ENCODE results near the gene PEAR1. TPM values are rescaled to one million over a fixed set of nuclear protein-coding genes. Genes with fewer than 3 reads are reported as not detected.

Gene PEAR1
- total and polyA plus RNA-seq, 2 of the 8 experiments (the other 6 are each of a cell fraction or from before 2014, with no cell fraction given) = 0.63 to 0.71 TPM

DNA sequence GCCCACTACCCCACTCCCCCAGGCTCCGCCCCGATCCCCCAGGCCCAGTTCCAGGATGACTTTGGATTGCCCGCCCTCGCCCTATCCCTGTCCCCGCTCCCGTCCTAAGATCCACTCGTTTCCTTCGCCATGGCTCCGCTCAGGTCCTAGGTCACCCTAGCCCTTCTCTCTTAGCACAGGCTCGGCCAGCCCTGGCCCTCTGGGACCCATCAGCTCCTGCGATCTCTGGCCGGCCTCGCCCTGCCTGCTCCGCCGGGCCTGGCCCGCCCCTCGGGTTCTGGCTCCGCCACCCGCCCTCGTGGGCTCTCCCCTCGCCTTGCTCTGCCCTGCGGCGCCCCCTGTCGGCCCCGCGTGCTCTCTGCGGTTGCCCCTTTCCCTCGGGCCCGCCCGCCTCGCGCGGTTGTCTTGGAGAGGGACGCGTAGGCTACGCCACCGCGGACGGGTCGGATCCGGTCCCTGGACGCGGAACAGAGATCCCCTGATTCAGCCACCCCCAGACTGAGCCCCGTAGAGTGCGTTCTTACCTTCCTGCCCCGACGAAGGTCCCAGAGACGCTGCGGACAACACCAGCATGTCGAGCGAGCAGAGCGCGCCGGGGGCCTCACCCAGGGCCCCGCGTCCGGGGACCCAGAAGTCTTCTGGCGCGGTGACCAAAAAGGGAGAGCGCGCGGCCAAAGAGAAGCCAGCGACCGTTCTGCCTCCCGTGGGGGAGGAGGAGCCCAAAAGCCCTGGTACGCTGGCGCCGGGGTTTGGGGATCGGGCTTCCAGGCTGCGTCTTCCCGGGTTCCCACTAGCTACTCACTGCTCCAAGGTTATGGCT, 26.9 kb downstream of the PEAR1 start, which contains the start of gene LRRC71:
Gene LRRC71, plus strand, starts transcription at position 400 of the 820 bp plus-strand sequence. Its CDS starts 172 bp downstream, at position 572.
- Histone ChIP-seq H3K4me2 (ENCODE audit: insufficient read depth in 1 of 2, low read depth in 2 of 2, low read length in 2 of 2) (peak within 1 kb of the TSS; percentile 57 to 74), H3K9ac (replicated peaks in 1 of 4; ENCODE audit: extremely low read depth in 1 of 4, low read depth in 3 of 4, low read length in 3 of 4) (no peak within 1 kb of the TSS)
- CTCF ChIA-PET (ENCODE audit: partially characterized antibody) = interaction anchor here (0.6 to 11.8 kb wide), 17 partner anchors 11 to 231 kb away, joined by 3 to 287 read pairs (median 4); partner anchors contain the start of genes INSRR, NTRK1 and PEAR1
- TF ChIP-seq RAD21 (IDR thresholded peaks at IDR 0.05 in 1 of 2, conservative IDR thresholded peaks at IDR 0.05 in 1 of 2; ENCODE audit: low read depth in 2 of 2, low read length in 2 of 2) (peak; percentile 89 to 95), KDM5A (IDR thresholded peaks at IDR 0.05; ENCODE audit: low read length) (no peak), SUZ12 (IDR thresholded peaks at IDR 0.05; ENCODE audit: low read length) (peak; percentile 94), NRF1 (IDR thresholded peaks at IDR 0.05; ENCODE audit: low read depth, low read length) (no peak), EP300 (IDR thresholded peaks at IDR 0.05; ENCODE audit: borderline replicate concordance in 1 of 2, low read depth in 2 of 2, low read length in 2 of 2) (peak in 1 of 2 experiments; percentile 27; a peak in 1 of 3 replicates), EZH2 (IDR thresholded peaks at IDR 0.05; ENCODE audit: low read depth, low read length, severe bottlenecking) (peak; percentile 91), SP1 (IDR thresholded peaks at IDR 0.05; ENCODE audit: low read depth, low read length) (no peak), CTBP2 (IDR thresholded peaks at IDR 0.05; ENCODE audit: borderline replicate concordance, insufficient read depth, insufficient read length, low read length) (peak; percentile 62)
- TF ChIP-seq, protein P1, sequence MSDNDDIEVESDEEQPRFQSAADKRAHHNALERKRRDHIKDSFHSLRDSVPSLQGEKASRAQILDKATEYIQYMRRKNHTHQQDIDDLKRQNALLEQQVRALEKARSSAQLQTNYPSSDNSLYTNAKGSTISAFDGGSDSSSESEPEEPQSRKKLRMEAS (IDR thresholded peaks at IDR 0.05) = peak; percentile 85

More for the DNA sequence above, 26.9 kb downstream of the PEAR1 start, which contains the start of gene LRRC71:
- POLR2A ChIA-PET (ENCODE audit: partially characterized antibody) = interaction anchor here (1.1 kb wide), 1 partner anchor 12 kb away, joined by 4 read pairs; no protein-coding TSS in a partner anchor
- H3K79me1 ChIP-seq (ENCODE audit: low read depth, low read length) = no peaks in the 10 kb centered on the region
- peaks cover 4 to 11% of the 10 kb centered on the region in 2 experiments for H4K20me1 ChIP-seq (replicated peaks in 1 of 2; ENCODE audit: control insufficient read depth in 1 of 2, insufficient read depth in 2 of 2, low read length in 2 of 2)
- no peak within 1 kb of the TSS for H3K27ac ChIP-seq (ENCODE audit: low read depth, low read length)
- H2AK5ac ChIP-seq (ENCODE audit: low read depth, low read length) = no peak within 1 kb of the TSS
- no peak within 1 kb of the TSS for H3K56ac ChIP-seq (replicated peaks; ENCODE audit: insufficient read length, low read depth, low read length)
- peak within 1 kb of the TSS; percentile 55; the same call in 1 of the 2 replicates for H2AFZ ChIP-seq (ENCODE audit: low read length)
- no peak within 1 kb of the TSS for H3K14ac ChIP-seq (ENCODE audit: insufficient read length)
- WGBS, 2 experiments (ENCODE audit: extremely low coverage in 1 of 2, insufficient coverage in 1 of 2, insufficient read length in 1 of 2, insufficient replicate concordance in 2 of 2, low coverage in 1 of 2, low lambda C conversion rate in 2 of 2, missing lambda C conversion rate in 1 of 2) = 5% methylated on average over 53 of the region's 71 CpGs; no CpG with 5 or more reads in 1 of the 2 experiments
- H3K23me2 ChIP-seq (ENCODE audit: low read depth, low read length) = peaks cover 5% of the 10 kb centered on the region; the same call in 1 of the 2 replicates
- H4K5ac ChIP-seq (ENCODE audit: insufficient read length, low read depth, low read length) = no peak within 1 kb of the TSS
- peak within 1 kb of the TSS; percentile 86; the same call in 1 of the 2 replicates for H2BK20ac ChIP-seq (ENCODE audit: low read length)
- H4K8ac ChIP-seq (ENCODE audit: extremely low read depth, insufficient read depth, low read length) = peak within 1 kb of the TSS; percentile 81
- H3K4me1 ChIP-seq (replicated peaks in 1 of 4; ENCODE audit: control insufficient read depth in 3 of 4, insufficient read depth in 4 of 4, low read length in 3 of 4) = peaks cover 3 to 17% (median 8%) of the 10 kb centered on the region in 4 experiments; a peak in 6 of 7 replicates
- H3K9me3 ChIP-seq (ENCODE audit: insufficient read depth in 2 of 2, low read depth in 1 of 2, low read length in 1 of 2) = no peaks in the 10 kb centered on the region
- no peak within 1 kb of the TSS for H2BK5ac ChIP-seq (ENCODE audit: low read depth, low read length)
- FAIRE-seq (no peak), DNase-seq (ENCODE audit: low read depth in 1 of 2, low spot score in 2 of 2) (peak in 1 of 2 experiments; percentile 98)
- no peak within 1 kb of the TSS for H3K23ac ChIP-seq (ENCODE audit: insufficient read length)
- no peaks in the 10 kb centered on the region for H3K79me2 ChIP-seq (ENCODE audit: control insufficient read depth in 1 of 2, insufficient read depth in 2 of 2, low read length in 2 of 2)
- H2BK120ac ChIP-seq (replicated peaks; ENCODE audit: low read depth, low read length) = no peak within 1 kb of the TSS
- H2BK15ac ChIP-seq (ENCODE audit: low read length) = peak within 1 kb of the TSS; percentile 97; the same call in 1 of the 2 replicates
- peak within 1 kb of the TSS; percentile 93; the same call in 1 of the 2 replicates for H2BK12ac ChIP-seq (ENCODE audit: low read depth, low read length)
- peak within 1 kb of the TSS; percentile 27 to 60 (median 39); a peak in 7 of 8 replicates for H3K4me3 ChIP-seq (ENCODE audit: extremely low read depth in 1 of 4, insufficient read depth in 2 of 4, low read depth in 3 of 4, low read length in 4 of 4)
- peak within 1 kb of the TSS; percentile 57 for H3K4ac ChIP-seq (replicated peaks; ENCODE audit: insufficient read length, low read depth, low read length)
- H3K18ac ChIP-seq (ENCODE audit: extremely low read depth, low read length) = peak within 1 kb of the TSS; percentile 83; the same call in 1 of the 2 replicates
- H3K27me3 ChIP-seq (replicated peaks in 1 of 4; ENCODE audit: control insufficient read depth in 3 of 4, extremely low read depth in 1 of 4, insufficient read depth in 3 of 4, low read length in 3 of 4) = peaks cover 53 to 73% (median 61%) of the 10 kb centered on the region in 4 experiments
- peak within 1 kb of the TSS; percentile 79 for H4K91ac ChIP-seq (replicated peaks; ENCODE audit: insufficient read length, low read length)
- no peaks in the 10 kb centered on the region for H3K36me3 ChIP-seq (ENCODE audit: control insufficient read depth in 2 of 4, insufficient read depth in 4 of 4, low read length in 3 of 4)
